Neural cell (in vitro differentiated cells): ENCODE data around the gene SLC12A7. TPM values are rescaled to one million over a fixed set of nuclear protein-coding genes. Genes with fewer than 3 reads are reported as not detected.

ENCODE experiments used
- H2AFZ ChIP-seq: fragments of 200-600, 300-800 bp; sonication (generic), shearing (Covaris generic); 2 replicates; pipeline ENCODE4 v1.6.0; 2014; ENCODE audit warnings: low read depth, mild to moderate bottlenecking, antibody characterized with exemption, low read length, moderate library complexity
- H3F3A ChIP-seq: fragments of 200-600 bp; shearing (Covaris generic); 2 replicates; pipeline ENCODE4 v1.6.1; 2016; ENCODE audit warnings: mild to moderate bottlenecking, moderate library complexity, mixed read lengths, antibody characterized with exemption, low read length; ENCODE audit not compliant: insufficient read depth, poor library complexity, severe bottlenecking
- H3K27ac ChIP-seq: fragments of 200-600, 300-800 bp; sonication (generic), shearing (Covaris generic); 2 replicates; pipeline ENCODE4 v1.5.1; 2014; ENCODE audit warnings: mild to moderate bottlenecking, low read length, moderate library complexity
- H3K27me3 ChIP-seq: fragments of 300-800, 200-600 bp; sonication (generic), shearing (Covaris generic); 2 replicates; pipeline ENCODE4 v1.6.0; 2014; ENCODE audit warnings: mild to moderate bottlenecking, low read depth, low read length, moderate library complexity; ENCODE audit not compliant: insufficient read depth
- H3K36me3 ChIP-seq: fragments of 300-800, 200-600 bp; sonication (generic), shearing (Covaris generic); 2 replicates; pipeline ENCODE4 v1.5.1; 2014; ENCODE audit warnings: mild to moderate bottlenecking, antibody characterized with exemption, low read length, moderate library complexity; ENCODE audit not compliant: insufficient read depth
- H3K4me2 ChIP-seq: fragments of 300-800, 200-600 bp; sonication (generic), shearing (Covaris generic); 2 replicates; pipeline ENCODE4 v1.6.0; 2014; ENCODE audit warnings: mild to moderate bottlenecking, low read length
- H3K4me3 ChIP-seq: fragments of 300-800, 200-600 bp; sonication (generic), shearing (Covaris generic); 2 replicates; pipeline ENCODE4 v1.5.1; 2014; ENCODE audit warnings: mild to moderate bottlenecking, low read length, moderate library complexity
- H3K79me2 ChIP-seq: fragments of 200-600 bp; shearing (Covaris generic); replicated peaks from 2 replicates; pipeline ENCODE4 v1.6.0; 2014; ENCODE audit warnings: mild to moderate bottlenecking, low read length, moderate library complexity; ENCODE audit not compliant: insufficient read depth
- H3K9ac ChIP-seq: fragments of 300-800, 200-600 bp; sonication (generic), shearing (Covaris generic); 2 replicates; pipeline ENCODE4 v1.6.1; 2016; ENCODE audit warnings: mild to moderate bottlenecking, low read length, mixed read lengths
- H3K9me2 ChIP-seq: fragments of 200-600 bp; shearing (Covaris generic); 2 replicates; pipeline ENCODE4 v1.6.1; 2016; ENCODE audit warnings: mild to moderate bottlenecking, low read length, mixed read lengths; ENCODE audit not compliant: insufficient read depth
- H3K9me3 ChIP-seq: fragments of 200-600, 300-800 bp; sonication (generic), shearing (Covaris generic); 2 replicates; pipeline ENCODE4 v1.6.1; 2016; ENCODE audit warnings: mild to moderate bottlenecking, mixed run types, low read length, moderate library complexity, mixed read lengths
- H4K20me1 ChIP-seq: fragments of 200-600 bp; shearing (Covaris generic); 2 replicates; pipeline ENCODE4 v1.6.1; 2016; ENCODE audit warnings: mild to moderate bottlenecking, mixed run types; ENCODE audit not compliant: insufficient read depth
- EP300 ChIP-seq: fragments of 450-650 bp; conservative IDR thresholded peaks from 2 replicates; pipeline ENCODE4 v1.6.1; 2014; ENCODE audit warnings: antibody characterized with exemption, mild to moderate bottlenecking, moderate library complexity; ENCODE audit not compliant: poor library complexity, severe bottlenecking
- EZH2 ChIP-seq: fragments of 200-600, 300-800 bp; shearing (Covaris generic), sonication (generic); IDR thresholded peaks from 2 replicates; pipeline ENCODE4 v1.6.1; 2014; ENCODE audit warnings: antibody characterized with exemption, low read length, borderline replicate concordance, mild to moderate bottlenecking; ENCODE audit not compliant: insufficient read depth, poor library complexity, severe bottlenecking
- MXI1 ChIP-seq: fragments of 450-650 bp; conservative IDR thresholded peaks from 2 replicates; pipeline ENCODE4 v1.6.1; 2014; ENCODE audit warnings: antibody characterized with exemption, mild to moderate bottlenecking; ENCODE audit not compliant: poor library complexity, severe bottlenecking
- POLR2AphosphoS5 ChIP-seq: IDR thresholded peaks from 2 replicates; pipeline ENCODE4 v1.6.1; 2012
- RAD21 ChIP-seq: fragments of 450-650 bp; conservative IDR thresholded peaks from 2 replicates; pipeline ENCODE4 v1.6.1; 2014; ENCODE audit warnings: antibody characterized with exemption, mild to moderate bottlenecking, moderate library complexity
- SMC3 ChIP-seq: fragments of 450-650 bp; conservative IDR thresholded peaks from 2 replicates; pipeline ENCODE4 v1.6.1; 2014; ENCODE audit warnings: antibody characterized with exemption, mild to moderate bottlenecking, moderate library complexity; ENCODE audit not compliant: poor library complexity
- TAF1 ChIP-seq: IDR thresholded peaks from 2 replicates; pipeline ENCODE4 v1.6.1; 2012; ENCODE audit warnings: low read depth
- polyA plus RNA-seq: library from polyadenylated mRNA; depleted of rRNA; stranded (reverse); fragments of >200 nt; gene quantifications from 2 replicates; pipeline ENCODE4 v1.2.3, GENCODE V29; 2014
- TF ChIP-seq, protein P1 (sequence below): IDR thresholded peaks from 2 replicates; pipeline ENCODE4 v1.6.1; 2012; ENCODE audit warnings: borderline replicate concordance
- TF ChIP-seq, protein P2 (sequence below): fragments of 450-650 bp; IDR thresholded peaks from 2 replicates; pipeline ENCODE4 v1.5.1; 2014; ENCODE audit warnings: antibody characterized with exemption, mild to moderate bottlenecking, moderate library complexity; ENCODE audit not compliant: poor library complexity, severe bottlenecking

Gene SLC12A7
- polyA plus RNA-seq, 1 donor from 2014 or later: 4.5 TPM

DNA sequence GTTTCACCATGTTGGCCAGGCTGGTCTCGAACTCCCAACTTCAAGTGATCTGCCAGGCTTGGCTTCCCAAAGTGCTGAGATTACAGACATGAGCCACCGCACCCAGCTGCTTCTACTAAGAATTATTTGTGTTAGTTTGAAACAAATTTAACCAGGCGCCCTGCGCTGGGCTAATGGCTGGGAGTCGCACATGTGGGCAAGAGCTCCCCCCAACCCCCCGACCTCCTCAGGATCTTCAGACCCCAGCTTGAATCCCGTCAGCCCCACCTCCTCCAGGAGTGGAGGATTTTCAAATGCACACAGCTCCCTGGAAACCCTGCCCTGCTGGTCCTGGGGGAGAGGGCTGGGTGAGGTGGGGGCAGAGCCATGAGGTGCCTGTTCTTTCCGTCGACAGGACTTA is 21.2 kb upstream of the SLC12A7 start:
- TF ChIP-seq TAF1: no peak
- TF ChIP-seq, protein P1, sequence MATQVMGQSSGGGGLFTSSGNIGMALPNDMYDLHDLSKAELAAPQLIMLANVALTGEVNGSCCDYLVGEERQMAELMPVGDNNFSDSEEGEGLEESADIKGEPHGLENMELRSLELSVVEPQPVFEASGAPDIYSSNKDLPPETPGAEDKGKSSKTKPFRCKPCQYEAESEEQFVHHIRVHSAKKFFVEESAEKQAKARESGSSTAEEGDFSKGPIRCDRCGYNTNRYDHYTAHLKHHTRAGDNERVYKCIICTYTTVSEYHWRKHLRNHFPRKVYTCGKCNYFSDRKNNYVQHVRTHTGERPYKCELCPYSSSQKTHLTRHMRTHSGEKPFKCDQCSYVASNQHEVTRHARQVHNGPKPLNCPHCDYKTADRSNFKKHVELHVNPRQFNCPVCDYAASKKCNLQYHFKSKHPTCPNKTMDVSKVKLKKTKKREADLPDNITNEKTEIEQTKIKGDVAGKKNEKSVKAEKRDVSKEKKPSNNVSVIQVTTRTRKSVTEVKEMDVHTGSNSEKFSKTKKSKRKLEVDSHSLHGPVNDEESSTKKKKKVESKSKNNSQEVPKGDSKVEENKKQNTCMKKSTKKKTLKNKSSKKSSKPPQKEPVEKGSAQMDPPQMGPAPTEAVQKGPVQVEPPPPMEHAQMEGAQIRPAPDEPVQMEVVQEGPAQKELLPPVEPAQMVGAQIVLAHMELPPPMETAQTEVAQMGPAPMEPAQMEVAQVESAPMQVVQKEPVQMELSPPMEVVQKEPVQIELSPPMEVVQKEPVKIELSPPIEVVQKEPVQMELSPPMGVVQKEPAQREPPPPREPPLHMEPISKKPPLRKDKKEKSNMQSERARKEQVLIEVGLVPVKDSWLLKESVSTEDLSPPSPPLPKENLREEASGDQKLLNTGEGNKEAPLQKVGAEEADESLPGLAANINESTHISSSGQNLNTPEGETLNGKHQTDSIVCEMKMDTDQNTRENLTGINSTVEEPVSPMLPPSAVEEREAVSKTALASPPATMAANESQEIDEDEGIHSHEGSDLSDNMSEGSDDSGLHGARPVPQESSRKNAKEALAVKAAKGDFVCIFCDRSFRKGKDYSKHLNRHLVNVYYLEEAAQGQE: no peak
- TF ChIP-seq RAD21: no peak
- no peak for TF ChIP-seq EP300
- TF ChIP-seq SMC3: no peak
- TF ChIP-seq EZH2: no peak
- TF ChIP-seq MXI1: no peak
- TF ChIP-seq, protein P2, sequence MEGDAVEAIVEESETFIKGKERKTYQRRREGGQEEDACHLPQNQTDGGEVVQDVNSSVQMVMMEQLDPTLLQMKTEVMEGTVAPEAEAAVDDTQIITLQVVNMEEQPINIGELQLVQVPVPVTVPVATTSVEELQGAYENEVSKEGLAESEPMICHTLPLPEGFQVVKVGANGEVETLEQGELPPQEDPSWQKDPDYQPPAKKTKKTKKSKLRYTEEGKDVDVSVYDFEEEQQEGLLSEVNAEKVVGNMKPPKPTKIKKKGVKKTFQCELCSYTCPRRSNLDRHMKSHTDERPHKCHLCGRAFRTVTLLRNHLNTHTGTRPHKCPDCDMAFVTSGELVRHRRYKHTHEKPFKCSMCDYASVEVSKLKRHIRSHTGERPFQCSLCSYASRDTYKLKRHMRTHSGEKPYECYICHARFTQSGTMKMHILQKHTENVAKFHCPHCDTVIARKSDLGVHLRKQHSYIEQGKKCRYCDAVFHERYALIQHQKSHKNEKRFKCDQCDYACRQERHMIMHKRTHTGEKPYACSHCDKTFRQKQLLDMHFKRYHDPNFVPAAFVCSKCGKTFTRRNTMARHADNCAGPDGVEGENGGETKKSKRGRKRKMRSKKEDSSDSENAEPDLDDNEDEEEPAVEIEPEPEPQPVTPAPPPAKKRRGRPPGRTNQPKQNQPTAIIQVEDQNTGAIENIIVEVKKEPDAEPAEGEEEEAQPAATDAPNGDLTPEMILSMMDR: no peak
- no peak for TF ChIP-seq POLR2AphosphoS5
- H3K79me2 ChIP-seq: no peaks in the 10 kb centered on the region
- H3K9me3 ChIP-seq: no peaks in the 10 kb centered on the region
- no peaks in the 10 kb centered on the region for H3K36me3 ChIP-seq
- no peak overlapping the region for H2AFZ ChIP-seq
- no peak overlapping the region for H3K27ac ChIP-seq
- H3K9me2 ChIP-seq: no peaks in the 10 kb centered on the region
- H4K20me1 ChIP-seq: no peaks in the 10 kb centered on the region
- no peaks in the 10 kb centered on the region for H3K27me3 ChIP-seq
- H3K4me2 ChIP-seq: no peak overlapping the region
- no peak overlapping the region for H3K4me3 ChIP-seq
- H3F3A ChIP-seq: no peaks in the 10 kb centered on the region
- no peak overlapping the region for H3K9ac ChIP-seq

DNA sequence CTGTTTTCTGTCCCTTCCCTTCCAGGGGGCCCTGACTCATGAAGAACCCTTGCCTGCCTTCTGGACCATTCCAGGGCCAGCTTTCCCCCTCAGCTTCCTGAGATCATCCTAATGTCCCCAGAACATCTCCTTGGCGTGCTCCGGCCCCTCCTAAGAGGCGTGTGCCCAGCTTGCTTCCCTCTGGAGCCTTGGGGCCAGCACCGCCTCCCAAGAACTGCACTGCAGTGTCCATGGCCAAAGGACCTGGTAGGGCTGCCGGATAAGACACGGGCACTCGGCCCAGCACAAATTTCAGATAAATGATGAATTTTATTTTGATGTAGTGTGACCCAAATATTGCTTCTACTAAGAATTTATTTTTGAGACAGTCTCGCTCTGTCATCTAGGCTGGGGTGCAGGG is 20.7 kb upstream of the SLC12A7 start:
- H3K79me2 ChIP-seq: no peaks in the 10 kb centered on the region
- H4K20me1 ChIP-seq: no peaks in the 10 kb centered on the region
- TF ChIP-seq EZH2 (no peak), SMC3 (no peak), TAF1 (no peak), EP300 (no peak), MXI1 (no peak), POLR2AphosphoS5 (no peak), RAD21 (no peak)
- TF ChIP-seq, protein P2: no peak
- TF ChIP-seq, protein P1: no peak
- H2AFZ ChIP-seq: no peak overlapping the region
- H3K36me3 ChIP-seq: no peaks in the 10 kb centered on the region
- no peak overlapping the region for H3K4me2 ChIP-seq
- H3F3A ChIP-seq: no peaks in the 10 kb centered on the region
- H3K4me3 ChIP-seq: no peak overlapping the region
- no peak overlapping the region for H3K27ac ChIP-seq
- H3K27me3 ChIP-seq: no peaks in the 10 kb centered on the region
- H3K9me3 ChIP-seq: no peaks in the 10 kb centered on the region
- H3K9ac ChIP-seq: no peak overlapping the region
- H3K9me2 ChIP-seq: no peaks in the 10 kb centered on the region
